DMS79 (cell line): Measurements from ENCODE around the gene SLC9A8.
"Not testable (repeated sequence)": the region's sequence is repeated elsewhere in the genome, so short reads cannot be mapped to it uniquely, and the experiment has no call there.

Experiments
- DNase-seq: peaks from one replicate; lab custom pipeline; 2025; lab: John Stamatoyannopoulos, UW

The SLC9A8 gene

DNA sequence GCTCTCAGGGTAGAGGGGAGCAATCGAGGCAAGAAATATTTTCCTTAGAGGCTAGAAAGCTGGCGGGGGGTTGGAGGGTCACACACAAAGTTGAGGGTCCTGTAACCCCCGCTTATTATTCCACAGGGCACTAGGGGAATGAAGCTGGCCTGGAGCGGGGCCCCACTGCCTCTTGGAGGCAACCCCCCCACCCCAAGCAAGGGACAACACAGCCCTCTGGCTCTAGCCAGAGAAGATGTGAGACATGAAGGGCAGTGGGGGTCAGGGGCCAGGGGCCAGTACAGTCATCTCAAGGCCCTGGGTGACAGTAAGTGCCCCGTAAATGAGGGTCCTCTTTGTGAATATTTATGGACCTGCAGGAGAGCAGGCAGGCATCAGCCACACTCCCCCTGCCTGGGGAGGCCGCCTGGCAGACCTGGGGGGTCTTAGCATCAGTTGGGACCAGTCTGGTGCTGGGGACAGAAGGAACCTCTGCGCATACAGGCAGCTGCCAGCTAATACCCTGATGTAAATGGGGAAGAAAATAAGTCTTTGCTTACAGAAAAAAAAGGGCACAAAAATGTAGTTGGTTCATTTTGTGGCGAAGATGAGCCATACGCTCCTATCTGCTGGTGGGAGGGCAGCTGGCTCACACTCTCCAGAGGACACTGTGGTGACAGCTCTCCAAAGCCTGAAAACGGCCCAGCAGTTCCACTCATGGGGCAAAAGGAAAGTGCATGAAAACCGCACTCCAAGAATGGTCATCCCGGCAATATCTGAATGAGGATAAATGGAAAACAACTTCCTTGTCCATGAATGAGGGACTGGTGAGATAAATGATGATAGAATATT lies 80.8 kb downstream of the SLC9A8 start:
- no peak for DNase-seq

DNA sequence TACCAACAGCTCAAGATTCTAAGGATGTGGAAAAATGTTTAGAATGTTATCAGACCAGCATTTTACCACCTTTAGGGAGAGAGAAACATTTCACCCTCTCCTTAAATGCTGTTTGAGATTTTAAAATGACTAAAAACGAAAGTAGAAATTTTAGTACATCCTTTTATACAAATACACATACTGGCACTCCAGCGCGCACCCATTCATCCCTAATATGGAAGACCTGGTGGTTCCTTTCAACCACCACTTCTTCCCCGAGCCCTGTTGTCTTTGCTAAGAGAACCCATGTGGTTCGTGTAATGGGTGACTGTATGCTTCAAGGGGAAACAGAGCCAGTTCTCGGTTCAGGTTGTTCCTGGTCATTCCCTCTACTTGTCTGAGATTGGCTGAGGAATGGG lies 81.4 kb downstream of the SLC9A8 start:
- DNase-seq: no peak

DNA sequence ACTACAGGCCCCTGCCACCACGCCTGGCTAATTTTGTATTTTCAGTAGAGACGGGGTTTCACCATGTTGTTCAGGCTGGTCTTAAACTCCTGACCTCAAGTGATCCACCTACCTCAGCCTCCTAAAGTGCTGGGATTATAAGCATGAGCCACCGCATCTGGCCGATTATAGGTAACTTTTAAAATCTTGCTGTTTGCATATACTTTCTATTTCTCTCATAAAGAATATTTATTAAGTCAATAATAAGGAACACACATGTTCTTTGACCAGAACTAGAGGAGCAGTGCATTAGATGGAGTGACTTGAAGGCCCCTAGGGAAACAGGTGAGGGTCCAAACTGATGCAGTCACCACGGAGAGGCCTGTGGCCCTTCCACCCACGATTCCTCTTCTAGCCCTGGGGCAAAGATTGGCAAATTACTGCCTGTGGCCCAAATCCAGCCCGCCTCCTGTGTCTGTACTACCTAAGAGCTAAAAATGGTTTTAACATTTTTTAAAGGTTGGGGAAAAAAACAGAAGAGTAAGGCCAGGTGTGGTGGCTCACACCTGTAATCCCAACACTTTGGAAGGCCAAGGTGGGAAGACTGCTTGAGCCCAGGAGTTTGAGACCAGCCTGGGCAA lies 83.0 kb downstream of the SLC9A8 start:
- not testable (repeated sequence) for DNase-seq

DNA sequence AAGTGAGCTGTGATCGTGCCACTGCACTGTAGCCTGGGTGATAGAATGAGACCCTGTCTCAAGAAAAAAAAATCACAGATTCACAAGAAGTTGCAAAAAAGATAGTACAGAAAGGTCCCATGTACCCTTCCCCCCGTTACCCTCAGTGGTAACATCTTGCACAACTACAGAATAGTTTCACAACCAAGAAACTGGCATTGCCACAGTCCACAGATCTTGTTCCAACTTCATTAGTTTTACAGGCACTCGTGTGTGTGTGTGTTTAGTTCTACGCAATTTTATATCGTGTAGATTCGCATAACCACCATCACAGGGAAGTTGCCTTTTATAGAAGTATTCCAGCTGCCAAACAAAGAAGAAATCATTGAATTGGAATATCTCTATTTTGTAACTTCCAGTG lies 83.6 kb downstream of the SLC9A8 start:
- no peak for DNase-seq

DNA sequence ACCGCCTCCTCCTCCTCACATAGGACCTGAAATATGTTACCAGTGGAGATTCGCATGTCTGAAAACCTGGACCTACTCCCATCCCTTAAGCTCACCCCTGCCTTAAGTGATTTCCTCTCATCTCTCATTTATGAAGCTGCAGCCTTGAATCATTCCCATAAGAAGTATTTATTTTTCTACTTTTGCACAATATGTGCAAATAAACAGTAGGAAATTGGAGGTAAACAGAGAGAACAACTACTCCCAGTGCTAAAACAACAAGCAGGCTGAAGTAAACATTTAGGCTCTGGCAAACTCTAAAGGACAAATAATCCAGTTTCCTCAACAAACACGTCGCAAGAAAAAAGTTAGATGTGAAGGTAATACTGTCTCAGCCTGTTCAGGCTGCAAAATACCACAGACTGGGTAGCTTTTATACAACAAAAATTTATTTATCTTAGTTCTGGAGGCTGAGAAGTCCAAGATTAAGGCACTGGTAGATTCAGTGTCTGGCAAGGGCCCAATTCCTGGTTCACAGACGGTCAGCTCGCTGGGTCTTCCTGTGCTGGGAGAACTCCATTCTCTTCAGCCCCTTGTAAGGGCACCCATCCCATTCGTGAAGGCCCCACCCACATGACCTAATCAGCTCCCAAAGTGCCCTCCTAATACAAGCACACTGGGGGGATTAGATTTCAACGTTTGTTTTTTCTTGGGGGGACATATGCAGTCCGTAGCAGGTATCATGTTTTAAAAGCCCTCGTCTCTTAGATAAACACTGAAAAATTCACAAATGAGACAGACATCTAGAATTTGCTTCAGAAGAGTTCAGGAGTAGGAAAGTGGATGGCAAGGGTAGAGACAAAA lies 87.1 kb downstream of the SLC9A8 start:
- DNase-seq: no peak

DNA sequence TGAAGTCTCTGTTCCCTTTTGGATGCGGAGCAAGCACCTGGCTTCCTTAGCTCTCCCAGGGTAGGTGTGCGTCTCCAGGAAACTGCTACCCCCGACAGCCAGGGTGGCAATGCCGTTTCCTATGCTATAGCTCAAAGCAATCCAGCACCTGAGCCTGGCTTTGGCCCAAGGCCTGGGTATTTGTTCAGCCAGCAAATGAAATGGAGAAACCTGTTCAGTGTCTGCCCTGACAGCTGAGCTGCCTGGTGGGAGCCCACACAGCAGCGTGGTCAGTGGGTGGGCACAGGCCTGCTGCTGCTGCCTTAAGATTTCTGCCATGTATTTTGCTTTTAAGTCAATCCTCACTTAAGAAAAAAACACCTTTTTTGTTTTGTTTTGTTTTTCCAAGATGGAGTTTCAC lies 89.0 kb downstream of the SLC9A8 start:
- DNase-seq: no peak

DNA sequence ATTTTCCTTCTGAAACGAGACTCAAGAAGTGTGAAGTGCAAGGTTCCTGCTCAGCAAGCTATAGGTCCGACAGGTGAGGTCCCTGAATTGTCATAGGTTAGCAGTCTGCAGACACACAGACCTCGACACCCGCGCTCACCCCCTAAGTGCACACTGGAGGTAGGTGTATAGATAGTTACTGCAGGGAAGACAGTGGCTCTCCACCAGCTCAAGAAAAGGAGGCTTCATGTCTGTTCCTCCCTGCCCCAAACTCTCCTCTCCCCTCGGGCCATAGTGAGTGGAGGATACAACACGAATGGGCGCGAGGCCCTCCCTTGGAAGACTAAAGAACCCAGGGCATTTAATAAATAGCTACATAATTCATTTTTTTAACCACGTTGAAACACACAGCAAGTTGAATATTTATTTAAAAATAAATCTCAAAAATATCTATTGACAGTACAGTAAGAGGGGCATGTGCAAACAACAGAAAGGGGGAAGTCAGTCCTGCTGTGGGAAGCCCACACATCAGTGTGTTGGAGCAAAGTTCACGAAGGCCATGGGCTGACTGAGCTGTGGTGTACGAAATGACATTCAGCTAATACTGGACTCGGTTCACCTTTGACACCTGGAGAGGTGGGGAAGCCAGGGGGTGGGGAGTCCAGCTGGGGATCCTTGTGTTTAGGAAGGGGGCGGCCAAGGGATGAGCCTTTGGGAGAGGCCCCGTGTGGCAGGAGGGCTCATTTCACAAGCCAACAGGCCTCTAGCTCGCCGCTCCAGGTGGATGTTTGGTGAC lies 92.0 kb downstream of the SLC9A8 start:
- DNase-seq: no peak

DNA sequence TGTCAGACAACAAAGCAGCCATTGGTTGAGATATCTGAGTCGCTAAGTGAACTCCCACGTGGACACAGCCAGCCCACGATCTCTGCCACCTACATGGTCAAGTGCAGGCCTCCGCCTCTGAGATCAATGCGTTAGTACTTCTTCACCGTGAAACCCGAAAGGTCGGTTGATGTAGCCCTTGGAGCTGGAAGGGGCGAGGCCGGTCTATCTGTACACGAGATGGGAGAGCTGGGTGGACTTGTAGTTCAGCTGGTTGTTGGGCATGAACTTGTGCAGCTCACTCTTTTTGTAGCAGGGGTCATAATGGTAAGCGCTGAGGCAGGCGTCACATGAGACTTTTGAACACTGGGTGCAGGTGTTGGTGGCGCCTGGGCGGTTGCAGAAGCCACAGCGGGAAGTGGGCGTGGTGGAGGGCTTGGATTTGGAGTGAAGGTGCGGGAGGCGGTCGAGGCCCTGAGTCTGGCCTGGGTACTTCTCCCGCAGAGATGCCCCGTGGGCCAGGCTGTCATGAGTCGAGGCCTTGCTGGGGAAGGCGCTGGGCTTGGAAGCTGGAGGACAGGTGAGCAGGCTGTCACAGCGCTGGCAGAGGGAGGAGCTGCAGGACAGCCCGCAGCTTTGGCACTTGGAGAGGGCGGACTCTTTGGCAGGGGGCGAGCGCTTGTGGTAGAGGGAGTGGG lies 92.9 kb downstream of the SLC9A8 start:
- no peak for DNase-seq

DNA sequence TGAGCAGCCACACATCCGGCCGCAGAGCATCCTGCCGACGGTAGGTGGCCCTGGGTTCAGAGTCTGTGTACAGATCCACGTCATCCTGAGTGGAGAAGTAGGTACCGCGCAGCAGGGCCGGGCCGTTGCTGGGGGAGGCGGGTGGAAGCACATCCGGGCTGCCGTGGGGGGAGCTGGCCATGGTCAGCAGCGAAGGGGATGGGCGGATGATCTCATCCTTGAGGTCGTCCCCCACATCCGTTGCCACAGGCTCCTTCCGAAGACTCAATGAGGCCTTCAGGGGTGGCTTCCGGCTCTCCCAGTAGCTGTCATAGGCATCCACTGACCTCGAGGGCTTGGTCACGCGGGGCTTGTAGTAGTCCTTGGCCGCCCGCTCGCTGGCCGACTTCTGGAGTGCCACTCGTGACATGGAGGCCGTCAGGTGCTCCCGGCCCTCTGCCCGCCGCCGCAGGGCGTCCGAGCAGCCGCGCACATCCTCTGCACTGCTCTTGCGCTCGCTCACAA lies 93.5 kb downstream of the SLC9A8 start:
- DNase-seq: no peak

DNA sequence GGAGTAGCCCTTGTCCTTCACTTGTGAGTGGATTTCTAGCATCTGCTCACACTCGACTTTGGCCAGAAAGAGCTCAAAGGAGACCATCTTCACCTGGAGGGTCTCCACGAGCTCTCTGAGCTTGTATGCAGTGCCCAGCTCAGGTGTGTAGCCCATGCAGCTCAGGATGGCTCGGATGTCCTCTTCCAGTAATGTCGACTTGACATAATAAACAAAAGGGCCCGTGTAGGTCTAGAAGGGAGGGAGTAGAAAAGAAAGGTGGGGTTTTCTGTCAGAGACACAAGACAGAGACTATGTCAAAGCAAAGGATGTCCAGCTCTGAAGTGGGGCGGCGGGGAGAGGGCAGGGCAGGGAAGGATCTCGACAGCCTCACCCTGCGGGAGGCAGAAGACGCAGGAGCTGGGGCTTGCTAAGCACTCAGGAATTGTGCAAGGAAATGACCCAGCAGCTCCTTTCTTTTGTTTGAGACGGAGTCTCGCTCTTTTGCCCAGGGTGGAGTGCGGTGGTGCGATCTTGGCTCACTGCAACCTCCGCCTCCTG lies 94.1 kb downstream of the SLC9A8 start:
- DNase-seq: no peak

DNA sequence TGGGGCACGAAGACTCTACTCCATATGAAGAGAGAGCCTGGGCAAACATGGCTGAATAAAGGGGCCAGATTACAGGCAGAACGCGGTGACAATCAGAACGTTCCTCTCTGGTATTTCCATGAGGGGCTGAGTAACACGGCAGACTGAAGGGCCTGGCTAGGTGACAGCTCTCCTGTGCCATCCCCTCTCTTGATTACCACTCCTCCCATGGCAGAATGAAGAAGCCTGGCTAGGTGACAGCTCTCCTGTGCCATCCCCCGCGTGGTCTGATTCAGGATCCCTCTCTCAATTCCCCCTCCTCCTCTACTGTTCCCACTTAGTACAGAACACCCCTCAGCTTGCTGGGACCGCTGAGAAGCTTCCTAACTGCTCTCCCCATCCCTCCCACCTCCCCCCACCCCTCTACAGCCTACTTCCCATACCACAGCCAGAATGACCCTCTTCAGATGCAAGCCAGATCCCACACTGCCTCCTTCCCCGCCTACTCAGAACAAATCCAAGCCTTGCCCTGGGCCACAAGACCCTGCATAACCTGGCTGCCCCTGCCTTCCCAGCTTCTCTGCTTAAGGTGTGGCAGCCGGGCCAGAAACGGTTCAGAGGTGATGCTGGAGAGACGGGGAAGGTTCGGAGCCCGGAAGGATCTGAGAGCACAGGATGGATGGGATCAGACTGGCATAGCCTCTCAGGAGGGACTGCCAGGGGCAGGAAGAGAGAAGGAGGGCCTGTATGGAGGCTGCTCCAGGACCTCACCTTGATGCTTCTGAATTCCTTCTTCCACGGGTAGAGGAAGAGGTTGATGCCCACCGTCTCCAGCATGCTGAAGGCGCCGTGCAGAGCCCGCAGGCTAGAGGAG lies 95.0 kb downstream of the SLC9A8 start:
- DNase-seq: no peak

DNA sequence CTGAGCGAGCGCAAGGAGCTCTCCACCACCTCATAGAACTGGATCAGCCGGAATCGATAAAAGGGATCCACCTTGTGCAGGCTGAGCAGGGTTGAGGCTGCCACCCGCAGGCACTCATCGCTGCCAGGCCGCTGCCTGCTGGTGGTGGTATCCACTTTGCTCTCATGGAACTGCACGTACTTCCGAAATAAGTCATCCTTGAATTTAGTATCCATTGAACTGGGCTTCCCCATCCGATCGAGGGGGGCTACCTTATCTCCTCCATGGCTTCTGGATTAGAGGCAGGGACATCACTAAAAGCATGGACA lies 95.6 kb downstream of the SLC9A8 start:
- DNase-seq: no peak

DNA sequence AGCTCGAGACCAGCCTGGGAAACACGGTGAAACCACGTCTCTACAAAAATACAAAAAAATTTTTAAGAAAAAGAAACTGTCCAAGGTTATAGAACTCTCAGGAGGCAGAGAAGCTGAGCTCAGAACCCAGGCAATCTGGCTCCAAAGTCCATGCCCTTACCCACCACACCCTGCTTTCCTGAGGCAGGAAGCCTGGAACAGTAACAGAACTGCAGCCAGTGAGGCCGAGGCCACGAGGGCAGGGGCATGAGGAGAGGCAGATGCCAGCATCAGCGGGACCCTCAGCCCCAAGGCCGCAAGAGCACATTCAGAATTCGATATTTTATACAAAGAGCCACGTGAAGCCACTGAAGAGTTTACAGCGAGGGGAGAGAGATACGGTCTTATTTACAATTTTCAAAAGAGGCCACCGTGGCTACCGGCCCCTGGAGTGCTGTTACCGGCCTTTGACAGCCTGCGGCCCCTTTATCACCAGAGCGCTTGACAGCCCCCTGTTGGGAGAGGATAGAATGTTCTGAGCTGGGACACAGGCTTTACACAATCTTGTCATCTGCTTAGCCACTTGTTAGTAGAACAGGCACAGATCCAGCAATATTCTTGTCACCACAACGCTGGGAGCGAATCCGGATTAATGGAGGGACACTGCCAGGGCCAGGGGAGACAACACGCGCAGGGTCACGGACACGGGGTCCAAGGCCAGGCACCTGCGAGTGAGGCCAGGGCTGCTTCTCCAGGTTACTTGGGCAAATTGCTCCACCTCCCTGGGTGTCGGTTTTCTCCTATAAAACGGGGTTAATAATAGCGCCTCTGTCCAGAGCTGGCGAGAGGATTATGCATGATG lies 97.1 kb downstream of the SLC9A8 start:
- DNase-seq: no peak

DNA sequence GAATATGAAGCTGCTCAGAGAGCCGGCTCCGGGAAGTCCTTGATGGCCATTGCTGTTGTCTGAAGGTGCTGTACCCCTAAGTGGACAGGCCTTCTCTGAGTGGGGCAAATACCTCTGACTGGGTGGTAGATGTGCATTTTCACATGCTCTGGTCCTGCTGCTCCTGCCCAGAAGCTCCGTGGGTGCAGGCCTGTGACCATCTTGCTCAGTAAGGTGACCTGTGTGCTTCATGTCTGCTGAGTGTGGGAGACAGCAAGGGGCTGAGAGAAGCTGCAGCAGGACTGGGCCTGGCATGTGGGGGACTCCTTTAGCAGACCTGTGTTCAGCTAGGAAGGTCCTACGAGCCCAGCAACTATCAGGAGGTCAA lies 97.7 kb downstream of the SLC9A8 start:
- DNase-seq: no peak

DNA sequence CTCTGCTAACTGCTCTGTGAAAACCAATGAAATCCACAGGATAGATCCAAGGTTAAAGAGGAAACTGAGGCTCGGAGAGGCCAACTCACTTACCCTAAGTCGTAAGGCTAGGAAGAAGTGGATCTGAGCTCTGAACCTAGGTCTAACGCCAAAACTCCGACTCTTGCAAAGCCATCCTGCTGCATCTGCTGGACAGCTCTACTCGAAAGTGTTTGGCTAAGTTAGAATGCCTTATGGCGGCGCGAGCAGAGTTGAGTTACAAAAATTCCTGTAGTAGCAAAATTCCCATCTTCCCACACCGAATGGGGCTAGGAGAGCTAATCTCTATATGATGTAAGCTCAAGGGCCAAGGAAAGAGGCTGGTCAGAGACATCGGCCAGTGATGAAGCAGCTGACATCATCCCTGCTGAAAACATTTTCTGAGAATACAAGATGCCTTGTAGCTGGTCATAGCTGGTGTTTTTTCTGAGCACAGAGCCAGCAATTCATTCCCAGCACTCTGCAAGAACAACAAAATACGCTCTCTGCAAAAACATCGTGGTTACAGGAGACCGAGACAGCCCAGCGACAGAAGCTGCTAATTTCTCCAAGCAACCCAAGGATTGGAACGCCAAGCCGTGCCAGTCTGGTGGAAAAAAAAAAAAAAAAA lies 100.9 kb downstream of the SLC9A8 start:
- no peak for DNase-seq

DNA sequence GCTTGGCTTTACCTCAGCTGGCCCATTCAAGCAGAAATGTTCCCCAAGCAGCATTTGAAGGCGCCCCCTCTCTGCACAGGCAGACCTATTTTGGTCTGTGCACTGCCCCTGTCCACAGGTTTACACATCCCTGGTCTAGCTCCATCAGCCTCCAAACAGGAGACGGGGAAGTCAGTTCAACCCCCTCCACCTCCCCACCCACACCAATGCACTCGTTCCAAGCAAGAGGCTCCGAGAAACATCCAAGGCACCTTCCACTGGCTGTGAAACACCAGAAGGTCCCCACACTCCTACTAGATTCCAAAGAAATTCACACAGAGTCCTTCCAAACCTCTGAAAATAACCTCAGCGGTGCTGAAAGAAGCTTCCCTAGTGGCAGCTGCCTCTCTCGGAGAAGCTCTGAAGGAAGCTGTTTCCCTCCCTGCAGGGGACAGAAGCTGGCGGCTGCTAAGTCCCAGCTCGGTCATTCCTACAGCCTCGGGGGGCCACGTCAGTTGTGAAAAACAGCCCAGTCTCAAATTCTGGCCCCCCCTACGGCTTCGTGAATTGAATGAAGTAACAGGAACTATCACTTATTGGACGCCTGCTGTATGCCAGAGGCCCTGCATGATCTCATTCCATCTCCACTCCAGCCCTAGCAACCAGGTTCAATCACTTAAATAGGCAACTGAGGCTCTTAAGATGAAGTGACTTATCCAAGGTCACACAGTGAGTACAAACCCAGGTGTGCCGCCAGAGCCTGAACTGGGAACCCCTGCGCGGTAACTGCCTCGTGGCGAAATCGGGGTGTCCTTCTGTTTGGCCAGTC lies 101.9 kb downstream of the SLC9A8 start:
- DNase-seq: no peak

DNA sequence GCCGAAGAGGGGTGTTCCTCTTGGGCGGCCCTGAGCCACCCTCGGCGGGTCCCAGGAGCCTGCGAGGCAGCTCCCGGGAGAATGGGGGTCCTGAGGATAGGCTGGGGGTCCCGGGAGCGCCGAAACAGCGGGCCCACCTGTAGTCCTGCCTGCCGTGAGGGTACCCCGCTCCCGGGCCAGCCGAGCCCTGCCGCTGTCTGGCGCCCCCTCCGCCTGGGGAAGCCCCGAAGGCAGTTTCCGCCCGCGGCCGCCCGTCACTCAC lies 102.4 kb downstream of the SLC9A8 start:
- no peak for DNase-seq
